IMR-90 (cell line): ENCODE results near the gene FAM163B. TPM values are rescaled to one million over a fixed set of nuclear protein-coding genes. Genes with fewer than 3 reads are reported as not detected.

Source experiments
- ATAC-seq: fragments of 200-7000 bp; cut with Tn5 transposase; 2 replicates; pipeline ENCODE4 v1.9.1; 2020; ENCODE audit warnings: low read depth, mild to moderate bottlenecking, moderate library complexity
- BruUV-seq: library from RNA; stranded (reverse); fragments of 400-500 nt; replicated peaks from 2 replicates; lab custom pipeline; 2021; lab: Mats Ljungman, UMichigan
- CTCF ChIA-PET: fragments of 300-600 bp; formaldehyde crosslinking; extraction: SDS; loops from one replicate; lab custom pipeline; 2021; ENCODE audit warnings: antibody characterized with exemption; lab: Yijun Ruan, JAX
- POLR2A ChIA-PET: fragments of 300-600 bp; sonication (Branson Sonifier 250); formaldehyde crosslinking; loops from one replicate; lab custom pipeline; 2022; ENCODE audit warnings: antibody characterized with exemption; ENCODE audit not compliant: unreplicated experiment; lab: Charles Lee
- DNase-seq: peaks from one replicate; pipeline ENCODE4 v3.0.0; 2013
- H2AFZ ChIP-seq: replicated peaks from 2 replicates; pipeline ENCODE3; 2013; ENCODE audit warnings: low read length, mild to moderate bottlenecking; ENCODE audit not compliant: poor library complexity
- H2AK5ac ChIP-seq: 2 replicates; pipeline ENCODE4 v1.6.1; 2013; ENCODE audit warnings: low read depth, low read length, inconsistent platforms
- H2AK9ac ChIP-seq: replicated peaks from 2 replicates; pipeline ENCODE3; 2013; ENCODE audit warnings: mild to moderate bottlenecking, low read depth, low read length, moderate library complexity; ENCODE audit not compliant: poor library complexity
- H2BK120ac ChIP-seq: 2 replicates; pipeline ENCODE4 v1.6.1; 2013; ENCODE audit warnings: low read depth, low read length, inconsistent platforms
- H2BK15ac ChIP-seq: 3 replicates; pipeline ENCODE4 v1.6.1; 2013; ENCODE audit warnings: low read depth, low read length, inconsistent platforms
- H2BK20ac ChIP-seq: 2 replicates; pipeline ENCODE4 v1.6.1; 2013; ENCODE audit warnings: low read depth, mild to moderate bottlenecking, inconsistent platforms, low read length, moderate library complexity
- H2BK5ac ChIP-seq: 2 replicates; pipeline ENCODE4 v1.6.1; 2013; ENCODE audit warnings: mild to moderate bottlenecking, low read depth, low read length, inconsistent platforms; ENCODE audit not compliant: poor library complexity, severe bottlenecking
- H3K14ac ChIP-seq: replicated peaks from 2 replicates; pipeline ENCODE4 v1.6.1; 2013; ENCODE audit warnings: low read depth, low read length, inconsistent platforms
- H3K18ac ChIP-seq: 2 replicates; pipeline ENCODE4 v1.6.1; 2013; ENCODE audit warnings: low read depth, low read length, control low read depth
- H3K23ac ChIP-seq: 2 replicates; pipeline ENCODE4 v1.6.1; 2013; ENCODE audit warnings: low read depth, low read length, inconsistent platforms
- H3K27ac ChIP-seq: 2 replicates; pipeline ENCODE4 v1.5.1; 2013; ENCODE audit warnings: mild to moderate bottlenecking, control low read depth, low read length; ENCODE audit not compliant: insufficient read depth
- H3K27me3 ChIP-seq: 2 replicates; pipeline ENCODE4 v1.6.1; 2013; ENCODE audit warnings: low read length; ENCODE audit not compliant: control insufficient read depth, insufficient read depth
- H3K36me3 ChIP-seq: 2 replicates; pipeline ENCODE4 v1.6.1; 2013; ENCODE audit warnings: low read length, mixed read lengths; ENCODE audit not compliant: control insufficient read depth, insufficient read depth
- H3K4ac ChIP-seq: 2 replicates; pipeline ENCODE4 v1.6.1; 2013; ENCODE audit warnings: low read depth, low read length, inconsistent platforms
- H3K4me1 ChIP-seq: 2 replicates; pipeline ENCODE4 v1.6.1; 2013; ENCODE audit warnings: low read length, mixed read lengths; ENCODE audit not compliant: control insufficient read depth, insufficient read depth
- H3K4me2 ChIP-seq: 2 replicates; pipeline ENCODE4 v1.6.1; 2013; ENCODE audit warnings: low read depth, mild to moderate bottlenecking, control low read depth, low read length, moderate library complexity
- H3K4me3 ChIP-seq: 2 replicates; pipeline ENCODE4 v1.5.1; 2013; ENCODE audit warnings: low read depth, mild to moderate bottlenecking, control low read depth, low read length, moderate library complexity; ENCODE audit not compliant: insufficient read depth
- H3K56ac ChIP-seq: 2 replicates; pipeline ENCODE4 v1.6.1; 2013; ENCODE audit warnings: low read length, inconsistent platforms; ENCODE audit not compliant: insufficient read depth; ENCODE audit errors: extremely low read depth
- H3K79me1 ChIP-seq, 2 experiments: 2 replicates each; pipeline ENCODE4 v1.6.1; 2013; ENCODE audit warnings: low read length in 2 of 2, inconsistent platforms in 1 of 2, low read depth in 1 of 2
- H3K9ac ChIP-seq: 2 replicates; pipeline ENCODE4 v1.6.1; 2013; ENCODE audit warnings: low read depth, low read length, control low read depth
- H3K9me1 ChIP-seq: 2 replicates; pipeline ENCODE4 v1.6.1; 2013; ENCODE audit warnings: low read length, inconsistent platforms; ENCODE audit not compliant: insufficient read depth
- H3K9me3 ChIP-seq: 2 replicates; pipeline ENCODE4 v1.6.1; 2013; ENCODE audit warnings: low read length; ENCODE audit not compliant: control insufficient read depth, insufficient read depth
- H4K20me1 ChIP-seq: 2 replicates; pipeline ENCODE4 v1.6.1; 2013; ENCODE audit warnings: low read length, inconsistent platforms; ENCODE audit not compliant: insufficient read depth
- H4K5ac ChIP-seq: 2 replicates; pipeline ENCODE4 v1.6.1; 2013; ENCODE audit warnings: mild to moderate bottlenecking, low read depth, low read length, control low read depth
- H4K8ac ChIP-seq, 2 experiments: 2 replicates each; pipeline ENCODE4 v1.6.1; 2013; ENCODE audit warnings: low read depth in 2 of 2, low read length in 2 of 2, control low read depth in 1 of 2, inconsistent platforms in 1 of 2
- H4K91ac ChIP-seq: 2 replicates; pipeline ENCODE4 v1.6.1; 2013; ENCODE audit warnings: low read depth, low read length, inconsistent platforms; ENCODE audit not compliant: insufficient read depth
- BHLHE40 ChIP-seq: fragments of 150-350 bp; IDR thresholded peaks from 2 replicates; pipeline ENCODE4 v1.6.1; 2016; ENCODE audit warnings: mild to moderate bottlenecking, low read depth, low read length
- CEBPB ChIP-seq: IDR thresholded peaks from 2 replicates; pipeline ENCODE4 v1.6.1; 2012; ENCODE audit warnings: low read depth, low read length, improper control_type of control experiment
- CHD1 ChIP-seq: IDR thresholded peaks from 2 replicates; pipeline ENCODE4 v1.6.1; 2012; ENCODE audit warnings: low read depth, low read length, improper control_type of control experiment
- CTCF ChIP-seq: conservative IDR thresholded peaks from 2 replicates; pipeline ENCODE4 v1.5.1; 2012; ENCODE audit warnings: mild to moderate bottlenecking, low read depth, low read length, improper control_type of control experiment
- FOS ChIP-seq: fragments of 150-350 bp; IDR thresholded peaks from 2 replicates; pipeline ENCODE4 v1.6.1; 2016; ENCODE audit warnings: low read depth, low read length
- MAZ ChIP-seq: IDR thresholded peaks from 2 replicates; pipeline ENCODE4 v1.6.1; 2012; ENCODE audit warnings: low read depth, mild to moderate bottlenecking, low read length, improper control_type of control experiment, moderate library complexity, borderline replicate concordance
- MXI1 ChIP-seq: IDR thresholded peaks from 2 replicates; pipeline ENCODE4 v1.6.1; 2012; ENCODE audit warnings: low read depth, mild to moderate bottlenecking, low read length, moderate library complexity, borderline replicate concordance
- NFE2L2 ChIP-seq: fragments of 150-350 bp; IDR thresholded peaks from 2 replicates; pipeline ENCODE4 v1.6.1; 2016; ENCODE audit warnings: low read depth, mild to moderate bottlenecking, low read length
- RAD21 ChIP-seq: IDR thresholded peaks from 2 replicates; pipeline ENCODE4 v1.6.1; 2012; ENCODE audit warnings: low read length, improper control_type of control experiment
- RCOR1 ChIP-seq: IDR thresholded peaks from 2 replicates; pipeline ENCODE4 v1.6.1; 2012; ENCODE audit warnings: mild to moderate bottlenecking, low read length, improper control_type of control experiment; ENCODE audit not compliant: insufficient replicate concordance
- WGBS, 2 experiments: methylation state at CpG; one replicate each; pipeline versions ENCODE4 v1.1.5 to v1.1.7; 2013; ENCODE audit warnings: missing lambda C conversion rate in 2 of 2; ENCODE audit not compliant: insufficient read length in 1 of 2; ENCODE audit errors: extremely low coverage in 2 of 2; 5-methylcytosine and 5-hydroxymethylcytosine counted together
- dilution Hi-C: fragments of 300-500 bp; cut with HindIII; formaldehyde crosslinking; loops from one replicate; pipeline ENCODE4 v1.14.3; 2018; ENCODE audit warnings: low sequenced_read_pairs; ENCODE audit not compliant: unreplicated experiment
- in situ Hi-C: fragments of 300-500 bp; cut with MboI; formaldehyde crosslinking; loops from 3 replicates; pipeline ENCODE4 v1.14.3; 2019; ENCODE audit warnings: low sequenced_read_pairs, inconsistent platforms, mixed read lengths
- intact Hi-C: fragments of 100-400 bp; cut with micrococcal nuclease; formaldehyde crosslinking; loops from 2 replicates; pipeline ENCODE4 v1.10.0; 2022
- polyA plus RNA-seq, 3 experiments: library from polyadenylated mRNA; depleted of rRNA; stranded (reverse); fragments of >200 nt; gene quantifications; 2 replicates each; pipeline ENCODE4 v1.2.3, GENCODE V29; 2012; ENCODE audit warnings: low replicate concordance in 1 of 3
- total RNA-seq: library from RNA; depleted of rRNA; stranded (reverse); fragments of >200 nt; gene quantifications from 2 replicates; pipeline ENCODE4 v1.2.3, GENCODE V29; 2012
- TF ChIP-seq, protein P1 (sequence below): fragments of 150-350 bp; IDR thresholded peaks from 2 replicates; pipeline ENCODE4 v1.6.1; 2016; ENCODE audit warnings: low read depth, mild to moderate bottlenecking, low read length, moderate library complexity, borderline replicate concordance
- TF ChIP-seq, protein P2 (sequence below): fragments of 150-350 bp; IDR thresholded peaks from 2 replicates; pipeline ENCODE4 v1.6.1; 2017; ENCODE audit warnings: mild to moderate bottlenecking, antibody characterized with exemption, low read length, low read depth

The FAM163B gene
- total and polyA plus RNA-seq, 2 of the 4 experiments (the other 2 are of a cell fraction): not detected

DNA sequence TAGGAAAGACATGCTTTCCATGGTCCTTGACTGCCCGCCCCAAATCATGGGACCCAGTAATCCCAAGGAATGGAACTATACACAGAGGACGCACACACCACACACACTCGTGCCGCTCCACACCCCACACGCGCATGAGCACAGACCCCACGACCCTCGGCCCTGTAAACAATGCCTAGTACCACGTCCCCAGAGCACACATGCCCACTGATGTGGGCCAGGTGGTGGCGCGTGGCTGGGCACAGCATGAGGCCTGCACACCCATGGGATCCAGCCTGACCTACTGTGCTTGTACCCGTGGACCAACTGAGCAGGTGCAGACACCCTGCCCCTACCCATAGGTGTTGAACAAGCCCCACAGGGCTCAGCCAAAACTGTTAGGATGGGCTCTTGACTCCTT, 27.7 kb upstream of the FAM163B start:
- no peak for ATAC-seq
- intact Hi-C loops: no loop called here
- BruUV-seq: no TSS peak

More for the DNA sequence above, 27.7 kb upstream of the FAM163B start:
- Histone ChIP-seq H3K9me3 (no peaks in the 10 kb centered on the region), H3K27ac (no peak overlapping the region), H3K56ac (no peak overlapping the region), H4K20me1 (no peaks in the 10 kb centered on the region), H2BK15ac (no peak overlapping the region), H4K8ac (no peak overlapping the region), H2AK9ac (no peak overlapping the region), H3K9ac (no peak overlapping the region), H4K91ac (no peak overlapping the region), H4K5ac (no peak overlapping the region), H3K4me3 (no peak overlapping the region), H3K4ac (no peak overlapping the region), H3K4me1 (no peaks in the 10 kb centered on the region), H3K27me3 (peaks cover 68% of the 10 kb centered on the region), H3K23ac (no peak overlapping the region), H3K79me1 (no peaks in the 10 kb centered on the region), H3K9me1 (no peaks in the 10 kb centered on the region), H3K36me3 (no peaks in the 10 kb centered on the region), H2BK20ac (no peak overlapping the region), H3K18ac (no peak overlapping the region), H2AK5ac (no peak overlapping the region), H2AFZ (no peak overlapping the region), H3K14ac (no peak overlapping the region), H3K4me2 (no peak overlapping the region), H2BK5ac (no peak overlapping the region), H2BK120ac (no peak overlapping the region)
- in situ Hi-C loops (no loop called here), dilution Hi-C loops (no loop called here)
- ChIA-PET CTCF (no interaction called here), POLR2A (no interaction called here)
- no peak for DNase-seq
- TF ChIP-seq RCOR1 (no peak), BHLHE40 (no peak), NFE2L2 (no peak), FOS (no peak), CEBPB (no peak), MAZ (no peak), CTCF (no peak), CHD1 (no peak), MXI1 (no peak), RAD21 (no peak)
- TF ChIP-seq, protein P1, sequence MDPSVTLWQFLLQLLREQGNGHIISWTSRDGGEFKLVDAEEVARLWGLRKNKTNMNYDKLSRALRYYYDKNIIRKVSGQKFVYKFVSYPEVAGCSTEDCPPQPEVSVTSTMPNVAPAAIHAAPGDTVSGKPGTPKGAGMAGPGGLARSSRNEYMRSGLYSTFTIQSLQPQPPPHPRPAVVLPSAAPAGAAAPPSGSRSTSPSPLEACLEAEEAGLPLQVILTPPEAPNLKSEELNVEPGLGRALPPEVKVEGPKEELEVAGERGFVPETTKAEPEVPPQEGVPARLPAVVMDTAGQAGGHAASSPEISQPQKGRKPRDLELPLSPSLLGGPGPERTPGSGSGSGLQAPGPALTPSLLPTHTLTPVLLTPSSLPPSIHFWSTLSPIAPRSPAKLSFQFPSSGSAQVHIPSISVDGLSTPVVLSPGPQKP: no peak
- TF ChIP-seq, protein P2, sequence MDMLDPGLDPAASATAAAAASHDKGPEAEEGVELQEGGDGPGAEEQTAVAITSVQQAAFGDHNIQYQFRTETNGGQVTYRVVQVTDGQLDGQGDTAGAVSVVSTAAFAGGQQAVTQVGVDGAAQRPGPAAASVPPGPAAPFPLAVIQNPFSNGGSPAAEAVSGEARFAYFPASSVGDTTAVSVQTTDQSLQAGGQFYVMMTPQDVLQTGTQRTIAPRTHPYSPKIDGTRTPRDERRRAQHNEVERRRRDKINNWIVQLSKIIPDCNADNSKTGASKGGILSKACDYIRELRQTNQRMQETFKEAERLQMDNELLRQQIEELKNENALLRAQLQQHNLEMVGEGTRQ: no peak
- 62% methylated on average over 9 of the region's 12 CpGs; no CpG with 5 or more reads in 1 of the 2 experiments for WGBS, 2 experiments
